Fibroblast of skin of right biceps (primary cell): ENCODE measurements around the gene DGLUCY.
"Not testable (repeated sequence)": the region's sequence is repeated elsewhere in the genome, so short reads cannot be mapped to it uniquely, and the experiment has no call there.

Source experiments
- DNase-seq: peaks from one replicate; pipeline ENCODE4 v3.0.0-alpha.2; 2013

Gene DGLUCY

GRCh38 chr14:91113829-91114078 lies at the start of gene DGLUCY:
Gene DGLUCY, plus strand, starts transcription at chr14:91114073. Its CDS starts 46,222 bp downstream, at chr14:91160295.
- DNase-seq: peak; percentile 77

GRCh38 chr14:91065266-91065665 lies 48.6 kb upstream of the DGLUCY start:
- DNase-seq: no peak

GRCh38 chr14:91067186-91067585 lies 46.7 kb upstream of the DGLUCY start:
- DNase-seq: no peak

GRCh38 chr14:91068642-91069041 lies 45.2 kb upstream of the DGLUCY start:
- no peak for DNase-seq

- no peak for DNase-seq
Measured at GRCh38 chr14:91070572-91070971, 43.3 kb upstream of the DGLUCY start.

- DNase-seq: no peak
Measured at GRCh38 chr14:91075553-91075952, 38.3 kb upstream of the DGLUCY start.

GRCh38 chr14:91078095-91078737 lies 35.7 kb upstream of the DGLUCY start:
- DNase-seq: no peak

- DNase-seq: no peak
Measured at GRCh38 chr14:91080071-91080470, 33.8 kb upstream of the DGLUCY start.

- no peak for DNase-seq
Measured at GRCh38 chr14:91082282-91082681, 31.6 kb upstream of the DGLUCY start.

- DNase-seq: no peak
Measured at GRCh38 chr14:91084516-91084915, 29.4 kb upstream of the DGLUCY start.

- DNase-seq: not testable (repeated sequence)
Measured at GRCh38 chr14:91087470-91087869, 26.4 kb upstream of the DGLUCY start.

GRCh38 chr14:91088585-91089235 lies 25.2 kb upstream of the DGLUCY start:
- no peak for DNase-seq

GRCh38 chr14:91089958-91090535 lies 23.8 kb upstream of the DGLUCY start:
- DNase-seq: no peak

GRCh38 chr14:91090743-91091142 lies 23.1 kb upstream of the DGLUCY start:
- no peak for DNase-seq

GRCh38 chr14:91092073-91092472 lies 21.8 kb upstream of the DGLUCY start:
- no peak for DNase-seq

GRCh38 chr14:91093743-91094472 lies 20.0 kb upstream of the DGLUCY start:
- not testable (repeated sequence) for DNase-seq

GRCh38 chr14:91094772-91095171 lies 19.1 kb upstream of the DGLUCY start:
- DNase-seq: no peak

GRCh38 chr14:91095178-91095577 lies 18.7 kb upstream of the DGLUCY start:
- no peak for DNase-seq

GRCh38 chr14:91097657-91098056 lies 16.2 kb upstream of the DGLUCY start:
- not testable (repeated sequence) for DNase-seq

- DNase-seq: no peak
Measured at GRCh38 chr14:91098591-91098990, 15.3 kb upstream of the DGLUCY start.

GRCh38 chr14:91100102-91100501 lies 13.8 kb upstream of the DGLUCY start:
- DNase-seq: no peak

GRCh38 chr14:91103116-91103515 lies 10.8 kb upstream of the DGLUCY start:
- no peak for DNase-seq

- DNase-seq: peak; percentile 10
Measured at GRCh38 chr14:91108941-91109611, 4.8 kb upstream of the DGLUCY start.
